ENCODE results near the gene GTF2I. TPM values are rescaled to one million over a fixed set of nuclear protein-coding genes. Genes with fewer than 3 reads are reported as not detected.
"Not testable (repeated sequence)": the region's sequence is repeated elsewhere in the genome, so short reads cannot be mapped to it uniquely, and the experiment has no call there.

The GTF2I gene
- polyA plus RNA-seq, 4 donors: 21.6 to 165 (median 29.8) TPM

- H3K9me3 ChIP-seq (ENCODE audit: control insufficient read depth in 2 of 2, insufficient read depth in 1 of 2, low read depth in 1 of 2, low read length in 1 of 2); H3K36me3 ChIP-seq (ENCODE audit: control insufficient read depth in 3 of 3, insufficient read depth in 2 of 3, low read depth in 1 of 3, low read length in 3 of 3); FAIRE-seq; H3K4me1 ChIP-seq (ENCODE audit: control insufficient read depth in 3 of 3, insufficient read depth in 2 of 3, low read depth in 1 of 3, low read length in 2 of 3); DNase-seq; H3K27ac ChIP-seq (ENCODE audit: low read depth in 1 of 3, low read length in 2 of 3); H3K27me3 ChIP-seq (ENCODE audit: control insufficient read depth in 3 of 3, insufficient read depth in 3 of 3, low read length in 3 of 3); H3K4me3 ChIP-seq (ENCODE audit: low read depth in 1 of 3, low read length in 3 of 3): not testable (repeated sequence)
- no CpG with 5 or more reads among the region's 17 CpGs for WGBS, 3 donors
Measured at GRCh38 chr7:74765205-74765918, 107.8 kb downstream of the GTF2I start.

- no CpG with 5 or more reads among the region's 7 CpGs for WGBS, 3 donors
- H3K9me3 ChIP-seq (ENCODE audit: control insufficient read depth in 2 of 2, insufficient read depth in 1 of 2, low read depth in 1 of 2, low read length in 1 of 2); H3K36me3 ChIP-seq (ENCODE audit: control insufficient read depth in 3 of 3, insufficient read depth in 2 of 3, low read depth in 1 of 3, low read length in 3 of 3); H3K27me3 ChIP-seq (ENCODE audit: control insufficient read depth in 3 of 3, insufficient read depth in 3 of 3, low read length in 3 of 3); FAIRE-seq; H3K27ac ChIP-seq (ENCODE audit: low read depth in 1 of 3, low read length in 2 of 3); DNase-seq; H3K4me1 ChIP-seq (ENCODE audit: control insufficient read depth in 3 of 3, insufficient read depth in 2 of 3, low read depth in 1 of 3, low read length in 2 of 3); H3K4me3 ChIP-seq (ENCODE audit: low read depth in 1 of 3, low read length in 3 of 3): not testable (repeated sequence)
Measured at GRCh38 chr7:74766509-74766908, 109.0 kb downstream of the GTF2I start.

DNA sequence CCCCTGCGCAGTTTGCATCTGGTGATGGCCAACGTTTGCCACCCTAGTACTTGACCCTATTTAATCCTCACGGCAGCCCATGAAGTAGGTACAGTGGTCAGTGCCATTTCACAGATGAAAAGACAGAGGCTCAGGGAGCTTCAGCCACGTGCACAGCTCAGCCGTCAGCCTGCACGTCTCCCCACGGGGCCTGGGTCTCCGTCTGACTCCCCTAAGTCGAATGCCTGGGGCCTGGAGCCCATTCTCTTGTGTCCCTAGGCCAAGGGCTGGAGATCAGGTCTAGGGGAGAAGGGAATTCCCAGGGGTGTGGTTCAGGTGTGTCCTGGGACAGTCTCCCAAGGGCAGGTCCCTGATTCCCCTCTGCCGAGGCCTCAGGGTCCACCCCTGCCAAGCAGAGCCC, 109.5 kb downstream of the GTF2I start:
- H3K27ac ChIP-seq (ENCODE audit: low read depth in 1 of 3, low read length in 2 of 3); H3K27me3 ChIP-seq (ENCODE audit: control insufficient read depth in 3 of 3, insufficient read depth in 3 of 3, low read length in 3 of 3); H3K4me3 ChIP-seq (ENCODE audit: low read depth in 1 of 3, low read length in 3 of 3); DNase-seq; H3K4me1 ChIP-seq (ENCODE audit: control insufficient read depth in 3 of 3, insufficient read depth in 2 of 3, low read depth in 1 of 3, low read length in 2 of 3); H3K9me3 ChIP-seq (ENCODE audit: control insufficient read depth in 2 of 2, insufficient read depth in 1 of 2, low read depth in 1 of 2, low read length in 1 of 2); H3K36me3 ChIP-seq (ENCODE audit: control insufficient read depth in 3 of 3, insufficient read depth in 2 of 3, low read depth in 1 of 3, low read length in 3 of 3); FAIRE-seq: not testable (repeated sequence)
- 65 to 75% (median 72%) methylated on average over 7 to 8 of the region's 10 CpGs for WGBS, 3 donors

DNA sequence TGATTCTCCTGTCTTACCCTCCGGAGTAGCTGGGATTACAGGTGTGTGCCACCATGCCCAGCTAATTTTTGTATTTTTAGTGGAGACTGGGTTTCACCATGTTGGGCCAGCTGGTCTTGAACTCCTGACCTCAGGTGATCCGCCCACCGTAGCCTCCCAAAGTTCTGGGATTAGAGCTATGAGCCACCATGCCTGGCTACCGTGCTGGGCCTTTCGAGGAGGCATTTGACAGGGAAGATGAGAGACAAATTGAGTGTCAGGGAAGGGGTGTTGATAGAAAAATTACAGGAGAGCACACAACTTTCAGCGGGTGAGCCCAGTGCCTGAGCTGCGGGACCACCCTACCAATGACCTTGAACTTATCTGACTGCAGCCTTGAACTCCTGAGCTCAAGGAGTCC, 112.5 kb downstream of the GTF2I start:
- not testable (repeated sequence) for H3K36me3 ChIP-seq (ENCODE audit: control insufficient read depth in 3 of 3, insufficient read depth in 2 of 3, low read depth in 1 of 3, low read length in 3 of 3); H3K27me3 ChIP-seq (ENCODE audit: control insufficient read depth in 3 of 3, insufficient read depth in 3 of 3, low read length in 3 of 3); H3K9me3 ChIP-seq (ENCODE audit: control insufficient read depth in 2 of 2, insufficient read depth in 1 of 2, low read depth in 1 of 2, low read length in 1 of 2); FAIRE-seq; H3K4me1 ChIP-seq (ENCODE audit: control insufficient read depth in 3 of 3, insufficient read depth in 2 of 3, low read depth in 1 of 3, low read length in 2 of 3); H3K4me3 ChIP-seq (ENCODE audit: low read depth in 1 of 3, low read length in 3 of 3); H3K27ac ChIP-seq (ENCODE audit: low read depth in 1 of 3, low read length in 2 of 3); DNase-seq
- WGBS, 3 donors: 96 to 100% (median 99%) methylated on average over 2 to 4 of the region's 7 CpGs

- not testable (repeated sequence) for H3K27ac ChIP-seq (ENCODE audit: low read depth in 1 of 3, low read length in 2 of 3); H3K4me3 ChIP-seq (ENCODE audit: low read depth in 1 of 3, low read length in 3 of 3); H3K9me3 ChIP-seq (ENCODE audit: control insufficient read depth in 2 of 2, insufficient read depth in 1 of 2, low read depth in 1 of 2, low read length in 1 of 2); H3K27me3 ChIP-seq (ENCODE audit: control insufficient read depth in 3 of 3, insufficient read depth in 3 of 3, low read length in 3 of 3); H3K36me3 ChIP-seq (ENCODE audit: control insufficient read depth in 3 of 3, insufficient read depth in 2 of 3, low read depth in 1 of 3, low read length in 3 of 3); FAIRE-seq; H3K4me1 ChIP-seq (ENCODE audit: control insufficient read depth in 3 of 3, insufficient read depth in 2 of 3, low read depth in 1 of 3, low read length in 2 of 3); DNase-seq
- 94 to 100% (median 95%) methylated on average over 5 to 6 of the region's 6 CpGs for WGBS, 3 donors
Measured at GRCh38 chr7:74772093-74772492, 114.6 kb downstream of the GTF2I start.

GRCh38 chr7:74773760-74774750, 116.5 kb downstream of the GTF2I start, which contains the start of gene NCF1:
Gene NCF1, plus strand, starts transcription at chr7:74774011. Its CDS starts 21 bp downstream, at chr7:74774032.
- not testable (repeated sequence) for H3K4me3 ChIP-seq (ENCODE audit: low read depth in 1 of 3, low read length in 3 of 3); DNase-seq; H3K27me3 ChIP-seq (ENCODE audit: control insufficient read depth in 3 of 3, insufficient read depth in 3 of 3, low read length in 3 of 3); H3K27ac ChIP-seq (ENCODE audit: low read depth in 1 of 3, low read length in 2 of 3); H3K9me3 ChIP-seq (ENCODE audit: control insufficient read depth in 2 of 2, insufficient read depth in 1 of 2, low read depth in 1 of 2, low read length in 1 of 2); FAIRE-seq; H3K4me1 ChIP-seq (ENCODE audit: control insufficient read depth in 3 of 3, insufficient read depth in 2 of 3, low read depth in 1 of 3, low read length in 2 of 3); H3K36me3 ChIP-seq (ENCODE audit: control insufficient read depth in 3 of 3, insufficient read depth in 2 of 3, low read depth in 1 of 3, low read length in 3 of 3)
- WGBS, 3 donors: no CpG with 5 or more reads among the region's 21 CpGs

DNA sequence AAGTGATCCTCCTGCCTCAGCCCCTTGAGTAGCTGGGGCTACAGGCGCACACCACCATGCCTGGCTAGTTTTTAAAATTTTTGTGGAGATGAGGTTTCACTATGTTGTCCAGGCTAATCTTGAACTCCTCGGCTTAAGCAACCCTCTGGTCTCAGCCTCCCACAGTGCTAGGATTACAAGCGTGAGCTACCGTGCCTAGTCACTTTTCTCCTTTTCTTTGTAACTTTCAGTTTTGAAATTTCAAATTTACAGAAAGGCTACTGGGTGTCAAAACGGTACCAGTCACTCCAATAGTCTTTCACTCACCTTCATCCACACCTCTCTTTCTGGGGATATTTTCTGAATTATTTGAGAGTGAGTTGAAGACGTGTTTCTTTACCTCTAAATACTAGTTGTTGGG, 117.6 kb downstream of the GTF2I start:
- FAIRE-seq; H3K36me3 ChIP-seq (ENCODE audit: control insufficient read depth in 3 of 3, insufficient read depth in 2 of 3, low read depth in 1 of 3, low read length in 3 of 3); H3K9me3 ChIP-seq (ENCODE audit: control insufficient read depth in 2 of 2, insufficient read depth in 1 of 2, low read depth in 1 of 2, low read length in 1 of 2); DNase-seq; H3K4me3 ChIP-seq (ENCODE audit: low read depth in 1 of 3, low read length in 3 of 3); H3K27me3 ChIP-seq (ENCODE audit: control insufficient read depth in 3 of 3, insufficient read depth in 3 of 3, low read length in 3 of 3); H3K4me1 ChIP-seq (ENCODE audit: control insufficient read depth in 3 of 3, insufficient read depth in 2 of 3, low read depth in 1 of 3, low read length in 2 of 3); H3K27ac ChIP-seq (ENCODE audit: low read depth in 1 of 3, low read length in 2 of 3): not testable (repeated sequence)
- no CpG with 5 or more reads among the region's 6 CpGs for WGBS, 3 donors

GRCh38 chr7:74779053-74779452, 121.5 kb downstream of the GTF2I start:
- not testable (repeated sequence) for FAIRE-seq

More at GRCh38 chr7:74779053-74779452, 121.5 kb downstream of the GTF2I start:
- not testable (repeated sequence) for H3K27ac ChIP-seq (ENCODE audit: low read depth in 1 of 3, low read length in 2 of 3); H3K4me1 ChIP-seq (ENCODE audit: control insufficient read depth in 3 of 3, insufficient read depth in 2 of 3, low read depth in 1 of 3, low read length in 2 of 3); H3K27me3 ChIP-seq (ENCODE audit: control insufficient read depth in 3 of 3, insufficient read depth in 3 of 3, low read length in 3 of 3); H3K9me3 ChIP-seq (ENCODE audit: control insufficient read depth in 2 of 2, insufficient read depth in 1 of 2, low read depth in 1 of 2, low read length in 1 of 2); H3K36me3 ChIP-seq (ENCODE audit: control insufficient read depth in 3 of 3, insufficient read depth in 2 of 3, low read depth in 1 of 3, low read length in 3 of 3); H3K4me3 ChIP-seq (ENCODE audit: low read depth in 1 of 3, low read length in 3 of 3); DNase-seq
- WGBS, 3 donors: 75 to 88% (median 83%) methylated on average over 4 to 13 of the region's 17 CpGs

Measured in small intestine (tissue), 7 donors.